IMR-90 (cell line): ENCODE results near the gene NOX1.

Source experiments
- CEBPB ChIP-seq: IDR thresholded peaks from 2 replicates; pipeline ENCODE4 v1.6.1; 2012; ENCODE audit warnings: low read depth, low read length, improper control_type of control experiment
- CHD1 ChIP-seq: IDR thresholded peaks from 2 replicates; pipeline ENCODE4 v1.6.1; 2012; ENCODE audit warnings: low read depth, low read length, improper control_type of control experiment
- CTCF ChIP-seq: conservative IDR thresholded peaks from 2 replicates; pipeline ENCODE4 v1.5.1; 2012; ENCODE audit warnings: mild to moderate bottlenecking, low read depth, low read length, improper control_type of control experiment
- MAZ ChIP-seq: IDR thresholded peaks from 2 replicates; pipeline ENCODE4 v1.6.1; 2012; ENCODE audit warnings: low read depth, mild to moderate bottlenecking, low read length, improper control_type of control experiment, moderate library complexity, borderline replicate concordance
- MXI1 ChIP-seq: IDR thresholded peaks from 2 replicates; pipeline ENCODE4 v1.6.1; 2012; ENCODE audit warnings: low read depth, mild to moderate bottlenecking, low read length, moderate library complexity, borderline replicate concordance
- NFE2L2 ChIP-seq: fragments of 150-350 bp; IDR thresholded peaks from 2 replicates; pipeline ENCODE4 v1.6.1; 2016; ENCODE audit warnings: low read depth, mild to moderate bottlenecking, low read length
- POLR2A ChIP-seq: IDR thresholded peaks from 2 replicates; pipeline ENCODE4 v1.6.1; 2012; ENCODE audit warnings: mild to moderate bottlenecking, low read depth, low read length
- RAD21 ChIP-seq: IDR thresholded peaks from 2 replicates; pipeline ENCODE4 v1.6.1; 2012; ENCODE audit warnings: low read length, improper control_type of control experiment
- RCOR1 ChIP-seq: IDR thresholded peaks from 2 replicates; pipeline ENCODE4 v1.6.1; 2012; ENCODE audit warnings: mild to moderate bottlenecking, low read length, improper control_type of control experiment; ENCODE audit not compliant: insufficient replicate concordance
- RFX5 ChIP-seq: IDR thresholded peaks from 2 replicates; pipeline ENCODE4 v1.8.0; 2012; ENCODE audit warnings: low read depth, mild to moderate bottlenecking, low read length, moderate library complexity
- SMC3 ChIP-seq: fragments of 150-350 bp; IDR thresholded peaks from 2 replicates; pipeline ENCODE4 v1.6.1; 2016; ENCODE audit warnings: low read depth, mild to moderate bottlenecking, antibody characterized with exemption, low read length, moderate library complexity
- USF2 ChIP-seq: fragments of 150-350 bp; IDR thresholded peaks from 2 replicates; pipeline ENCODE4 v1.6.1; 2017; ENCODE audit warnings: mild to moderate bottlenecking, antibody characterized with exemption, low read length, low read depth

GRCh38 chrX:100850317-100850716 lies 23.8 kb downstream of the NOX1 start:
- TF ChIP-seq CHD1 (no peak), POLR2A (no peak), CTCF (no peak), MXI1 (no peak), RFX5 (no peak), RAD21 (no peak), RCOR1 (no peak), USF2 (no peak), MAZ (no peak), CEBPB (no peak), SMC3 (no peak), NFE2L2 (no peak)
